Measurements from ENCODE around the gene FNDC3B.
A peak's percentile ranks its signal among the peaks of the same experiment; 100 is the strongest.

Gene FNDC3B

DNA sequence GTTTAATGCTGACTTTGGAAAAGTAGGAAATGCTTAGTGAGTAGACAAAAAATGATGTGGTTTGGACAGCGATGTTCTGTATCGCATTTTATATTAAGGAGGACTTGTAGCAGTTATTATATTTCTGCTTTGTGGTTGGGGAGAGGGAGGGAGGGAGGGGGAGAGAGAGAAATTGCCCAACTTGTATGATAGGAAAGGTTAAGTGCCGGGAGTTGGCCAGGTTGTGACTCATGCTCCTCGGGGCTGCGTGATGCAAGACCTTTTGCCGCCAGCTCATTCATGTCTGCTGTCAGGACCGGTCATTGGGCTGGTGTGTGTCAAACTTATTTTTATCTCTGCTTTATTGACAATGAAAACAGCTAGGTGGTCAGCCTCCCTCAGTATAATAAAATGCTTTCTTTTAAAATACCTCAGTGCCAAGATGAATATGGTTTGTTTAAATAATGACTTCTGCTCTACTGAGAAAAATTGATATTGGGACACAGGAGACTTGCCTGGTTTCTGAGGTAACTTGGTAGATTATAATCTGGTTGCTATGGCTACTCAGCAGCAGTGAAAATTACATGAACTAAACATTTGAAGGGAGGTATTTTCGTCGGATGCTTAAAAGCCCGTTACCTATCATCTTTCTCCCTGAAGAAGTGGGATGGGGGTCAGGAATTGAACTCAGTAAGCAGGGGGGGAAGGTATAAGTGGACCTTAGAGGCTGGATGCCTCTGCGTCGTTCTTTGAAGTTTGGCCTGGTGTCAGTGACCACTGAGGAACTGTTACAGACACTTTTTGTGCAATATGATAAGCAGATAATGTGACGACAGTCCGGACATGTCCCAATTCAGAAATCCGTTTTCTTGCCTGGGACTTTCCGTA, 90.7 kb downstream of the FNDC3B start:
- ChIA-PET CTCF (interaction anchor here (0.9 to 1.0 kb wide), 2 partner anchors 13 to 17 kb away, joined by 3 read pairs; no protein-coding TSS in a partner anchor), POLR2A (no interaction called here)
- peaks cover 0 to 23% (median 0%) of the 10 kb centered on the region in 4 experiments for H3K36me3 ChIP-seq (ENCODE audit: control insufficient read depth in 4 of 4, insufficient read depth in 4 of 4, low read length in 3 of 4)
- peaks cover 1 to 63% (median 7%) of the 10 kb centered on the region in 4 experiments for H3K4me1 ChIP-seq (ENCODE audit: control extremely low read depth in 1 of 4, control insufficient read depth in 4 of 4, insufficient read depth in 4 of 4, low read length in 3 of 4)
- DNase-seq = peak; percentile 91 to 96 (median 96)
- peaks cover 0 to 9% (median 0%) of the 10 kb centered on the region in 5 experiments for H3K9me3 ChIP-seq (ENCODE audit: control extremely low read depth in 1 of 5, control insufficient read depth in 4 of 5, insufficient read depth in 2 of 5, low read depth in 1 of 5, low read length in 4 of 5)
- peak overlapping the region; percentile 51 to 78 for H3K27ac ChIP-seq (ENCODE audit: insufficient read depth in 1 of 2, low read depth in 1 of 2, low read length in 2 of 2, poor library complexity in 1 of 2, severe bottlenecking in 2 of 2)
- WGBS (ENCODE audit: insufficient coverage) = 80% methylated on average over 12 of the region's 16 CpGs
- H3K4me3 ChIP-seq (ENCODE audit: control insufficient read depth in 1 of 7, extremely low read depth in 1 of 7, insufficient read depth in 4 of 7, low read depth in 2 of 7, low read length in 6 of 7) = peak overlapping the region in 1 of 7 experiments; percentile 8
- no peaks in the 10 kb centered on the region for H3K27me3 ChIP-seq (replicated peaks in 2 of 5; ENCODE audit: control insufficient read depth in 4 of 5, insufficient read depth in 5 of 5, low read length in 4 of 5)

DNA sequence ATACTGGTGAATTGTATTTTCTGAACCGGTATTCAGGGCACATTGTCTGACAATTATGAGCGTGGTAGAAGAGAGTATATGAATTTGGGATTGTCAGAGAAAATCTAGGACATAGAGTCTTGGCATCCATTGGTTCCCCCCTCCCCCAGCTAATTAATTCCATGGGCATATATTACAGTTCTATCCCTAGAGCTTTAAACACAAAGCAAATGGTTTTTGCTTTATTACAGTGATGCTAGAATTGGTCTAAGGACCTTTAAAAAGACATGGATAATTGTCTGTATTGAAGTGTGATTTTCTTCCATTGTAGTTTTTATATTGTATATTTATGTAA, 91.3 kb downstream of the FNDC3B start:
- peak overlapping the region; percentile 51 to 78 for H3K27ac ChIP-seq (ENCODE audit: insufficient read depth in 1 of 2, low read depth in 1 of 2, low read length in 2 of 2, poor library complexity in 1 of 2, severe bottlenecking in 2 of 2)
- CTCF ChIA-PET = interaction anchor here (0.9 to 1.3 kb wide), 3 partner anchors 10 to 18 kb away, joined by 3 to 4 read pairs (median 3); no protein-coding TSS in a partner anchor
- peaks cover 0 to 9% (median 0%) of the 10 kb centered on the region in 5 experiments for H3K9me3 ChIP-seq (ENCODE audit: control extremely low read depth in 1 of 5, control insufficient read depth in 4 of 5, insufficient read depth in 2 of 5, low read depth in 1 of 5, low read length in 4 of 5)
- no peak for DNase-seq
- no peaks in the 10 kb centered on the region for H3K27me3 ChIP-seq (replicated peaks in 2 of 5; ENCODE audit: control insufficient read depth in 4 of 5, insufficient read depth in 5 of 5, low read length in 4 of 5)
- no peak overlapping the region for H3K4me3 ChIP-seq (ENCODE audit: control insufficient read depth in 1 of 7, extremely low read depth in 1 of 7, insufficient read depth in 4 of 7, low read depth in 2 of 7, low read length in 6 of 7)
- H3K4me1 ChIP-seq (ENCODE audit: control extremely low read depth in 1 of 4, control insufficient read depth in 4 of 4, insufficient read depth in 4 of 4, low read length in 3 of 4) = peaks cover 1 to 69% (median 7%) of the 10 kb centered on the region in 4 experiments
- peaks cover 0 to 21% (median 0%) of the 10 kb centered on the region in 4 experiments for H3K36me3 ChIP-seq (ENCODE audit: control insufficient read depth in 4 of 4, insufficient read depth in 4 of 4, low read length in 3 of 4)
- 80% methylated on average over 1 of the region's 2 CpGs for WGBS (ENCODE audit: insufficient coverage)
- POLR2A ChIA-PET = no interaction called here

- DNase-seq = no peak
- Histone ChIP-seq H3K27ac (ENCODE audit: insufficient read depth in 1 of 2, low read depth in 1 of 2, low read length in 2 of 2, poor library complexity in 1 of 2, severe bottlenecking in 2 of 2) (no peak overlapping the region), H3K4me1 (ENCODE audit: control extremely low read depth in 1 of 4, control insufficient read depth in 4 of 4, insufficient read depth in 4 of 4, low read length in 3 of 4) (peaks cover 1 to 71% (median 8%) of the 10 kb centered on the region in 4 experiments)
Observed at GRCh38 chr3:172131746-172132145, 92.4 kb downstream of the FNDC3B start.

GRCh38 chr3:172132159-172132586, 92.8 kb downstream of the FNDC3B start:
- 72% methylated on average over 4 of the region's 4 CpGs for WGBS (ENCODE audit: insufficient coverage)
- ChIA-PET POLR2A (no interaction called here), CTCF (interaction anchor here (1.2 kb wide), 2 partner anchors 12 to 24 kb away, joined by 3 to 4 read pairs; no protein-coding TSS in a partner anchor)
- H3K4me3 ChIP-seq (ENCODE audit: control insufficient read depth in 1 of 7, extremely low read depth in 1 of 7, insufficient read depth in 4 of 7, low read depth in 2 of 7, low read length in 6 of 7) = peak overlapping the region in 1 of 7 experiments; percentile 1
- DNase-seq = no peak
- H3K27me3 ChIP-seq (replicated peaks in 2 of 5; ENCODE audit: control insufficient read depth in 4 of 5, insufficient read depth in 5 of 5, low read length in 4 of 5) = no peaks in the 10 kb centered on the region
- H3K27ac ChIP-seq (ENCODE audit: insufficient read depth in 1 of 2, low read depth in 1 of 2, low read length in 2 of 2, poor library complexity in 1 of 2, severe bottlenecking in 2 of 2) = no peak overlapping the region
- peaks cover 0 to 25% (median 0%) of the 10 kb centered on the region in 4 experiments for H3K36me3 ChIP-seq (ENCODE audit: control insufficient read depth in 4 of 4, insufficient read depth in 4 of 4, low read length in 3 of 4)
- peaks cover 0 to 9% (median 0%) of the 10 kb centered on the region in 5 experiments for H3K9me3 ChIP-seq (ENCODE audit: control extremely low read depth in 1 of 5, control insufficient read depth in 4 of 5, insufficient read depth in 2 of 5, low read depth in 1 of 5, low read length in 4 of 5)
- H3K4me1 ChIP-seq (ENCODE audit: control extremely low read depth in 1 of 4, control insufficient read depth in 4 of 4, insufficient read depth in 4 of 4, low read length in 3 of 4) = peaks cover 1 to 74% (median 8%) of the 10 kb centered on the region in 4 experiments

More at GRCh38 chr3:172131746-172132145, 92.4 kb downstream of the FNDC3B start:
- H3K27me3 ChIP-seq (replicated peaks in 2 of 5; ENCODE audit: control insufficient read depth in 4 of 5, insufficient read depth in 5 of 5, low read length in 4 of 5) = no peaks in the 10 kb centered on the region
- peaks cover 0 to 24% (median 0%) of the 10 kb centered on the region in 4 experiments for H3K36me3 ChIP-seq (ENCODE audit: control insufficient read depth in 4 of 4, insufficient read depth in 4 of 4, low read length in 3 of 4)
- peaks cover 0 to 9% (median 0%) of the 10 kb centered on the region in 5 experiments for H3K9me3 ChIP-seq (ENCODE audit: control extremely low read depth in 1 of 5, control insufficient read depth in 4 of 5, insufficient read depth in 2 of 5, low read depth in 1 of 5, low read length in 4 of 5)
- no peak overlapping the region for H3K4me3 ChIP-seq (ENCODE audit: control insufficient read depth in 1 of 7, extremely low read depth in 1 of 7, insufficient read depth in 4 of 7, low read depth in 2 of 7, low read length in 6 of 7)
- WGBS (ENCODE audit: insufficient coverage) = 92% methylated on average over 1 of the region's 1 CpG
- ChIA-PET POLR2A (no interaction called here), CTCF (interaction anchor here (1.2 to 1.3 kb wide), 3 partner anchors 9 to 24 kb away, joined by 3 to 4 read pairs (median 4); no protein-coding TSS in a partner anchor)

- peaks cover 0 to 9% (median 0%) of the 10 kb centered on the region in 5 experiments for H3K9me3 ChIP-seq (ENCODE audit: control extremely low read depth in 1 of 5, control insufficient read depth in 4 of 5, insufficient read depth in 2 of 5, low read depth in 1 of 5, low read length in 4 of 5)
- ChIA-PET CTCF (interaction anchor here (1.2 kb wide), 1 partner anchor 13 kb away, joined by 3 read pairs; no protein-coding TSS in a partner anchor), POLR2A (no interaction called here)
- no CpG with 5 or more reads among the region's 3 CpGs for WGBS (ENCODE audit: insufficient coverage)
- DNase-seq = no peak
- no peak overlapping the region for H3K4me3 ChIP-seq (ENCODE audit: control insufficient read depth in 1 of 7, extremely low read depth in 1 of 7, insufficient read depth in 4 of 7, low read depth in 2 of 7, low read length in 6 of 7)
- H3K4me1 ChIP-seq (ENCODE audit: control extremely low read depth in 1 of 4, control insufficient read depth in 4 of 4, insufficient read depth in 4 of 4, low read length in 3 of 4) = peaks cover under 1 to 81% (median 12%) of the 10 kb centered on the region in 4 experiments
- H3K27ac ChIP-seq (ENCODE audit: insufficient read depth in 1 of 2, low read depth in 1 of 2, low read length in 2 of 2, poor library complexity in 1 of 2, severe bottlenecking in 2 of 2) = no peak overlapping the region
- H3K27me3 ChIP-seq (replicated peaks in 2 of 5; ENCODE audit: control insufficient read depth in 4 of 5, insufficient read depth in 5 of 5, low read length in 4 of 5) = no peaks in the 10 kb centered on the region
- peaks cover 0 to 23% (median 0%) of the 10 kb centered on the region in 4 experiments for H3K36me3 ChIP-seq (ENCODE audit: control insufficient read depth in 4 of 4, insufficient read depth in 4 of 4, low read length in 3 of 4)
Observed at GRCh38 chr3:172132721-172133311, 93.4 kb downstream of the FNDC3B start.

GRCh38 chr3:172133838-172134237, 94.5 kb downstream of the FNDC3B start:
- H3K36me3 ChIP-seq (ENCODE audit: control insufficient read depth in 4 of 4, insufficient read depth in 4 of 4, low read length in 3 of 4) = peaks cover 0 to 25% (median 0%) of the 10 kb centered on the region in 4 experiments
- ChIA-PET CTCF (no interaction called here), POLR2A (no interaction called here)
- H3K4me3 ChIP-seq (ENCODE audit: control insufficient read depth in 1 of 7, extremely low read depth in 1 of 7, insufficient read depth in 4 of 7, low read depth in 2 of 7, low read length in 6 of 7) = no peak overlapping the region
- H3K27me3 ChIP-seq (replicated peaks in 2 of 5; ENCODE audit: control insufficient read depth in 4 of 5, insufficient read depth in 5 of 5, low read length in 4 of 5) = no peaks in the 10 kb centered on the region
- H3K27ac ChIP-seq (ENCODE audit: insufficient read depth in 1 of 2, low read depth in 1 of 2, low read length in 2 of 2, poor library complexity in 1 of 2, severe bottlenecking in 2 of 2) = no peak overlapping the region
- peaks cover 0 to 9% (median 0%) of the 10 kb centered on the region in 5 experiments for H3K9me3 ChIP-seq (ENCODE audit: control extremely low read depth in 1 of 5, control insufficient read depth in 4 of 5, insufficient read depth in 2 of 5, low read depth in 1 of 5, low read length in 4 of 5)
- no peak for DNase-seq
- 100% methylated on average over 1 of the region's 4 CpGs for WGBS (ENCODE audit: insufficient coverage)
- H3K4me1 ChIP-seq (ENCODE audit: control extremely low read depth in 1 of 4, control insufficient read depth in 4 of 4, insufficient read depth in 4 of 4, low read length in 3 of 4) = peaks cover 9 to 83% (median 20%) of the 10 kb centered on the region in 4 experiments
